ENCODE results near the gene TBCK. TPM values are rescaled to one million over a fixed set of nuclear protein-coding genes. Genes with fewer than 3 reads are reported as not detected.

Gene TBCK
- total and polyA plus RNA-seq, 2 of the 8 experiments (the other 6 are each of a cell fraction or from before 2014, with no cell fraction given) = 10.2 to 18.7 TPM

GRCh38 chr4:106142616-106143127, 173.3 kb downstream of the TBCK start:
- no peak overlapping the region for H2BK15ac ChIP-seq (ENCODE audit: low read length)
- TF ChIP-seq TAF7 (optimal IDR thresholded peaks at IDR 0.05; ENCODE audit: borderline replicate concordance, low read depth, low read length) = no peak
- TF ChIP-seq RFX5 (IDR thresholded peaks at IDR 0.05; ENCODE audit: borderline replicate concordance, low read depth, low read length) = 0 out of 2 replicates have a peak, but pooled peaks have one; percentile 13
- DNase-seq (ENCODE audit: low read depth in 1 of 2, low spot score in 2 of 2) (no peak), FAIRE-seq (no peak)
- no peak overlapping the region for H3K9ac ChIP-seq (replicated peaks in 1 of 4; ENCODE audit: extremely low read depth in 1 of 4, low read depth in 3 of 4, low read length in 3 of 4)
- no peak overlapping the region for H4K8ac ChIP-seq (ENCODE audit: extremely low read depth, insufficient read depth, low read length)
- no peaks in the 10 kb centered on the region for H4K20me1 ChIP-seq (replicated peaks in 1 of 2; ENCODE audit: control insufficient read depth in 1 of 2, insufficient read depth in 2 of 2, low read length in 2 of 2)
- 84% methylated on average over 3 of the region's 3 CpGs; no CpG with 5 or more reads in 1 of the 2 experiments for WGBS, 2 experiments (ENCODE audit: extremely low coverage in 1 of 2, insufficient coverage in 1 of 2, insufficient read length in 1 of 2, insufficient replicate concordance in 2 of 2, low coverage in 1 of 2, low lambda C conversion rate in 2 of 2, missing lambda C conversion rate in 1 of 2)
- H2AFZ ChIP-seq (ENCODE audit: low read length) = no peak overlapping the region
- H3K4ac ChIP-seq (replicated peaks; ENCODE audit: insufficient read length, low read depth, low read length) = no peak overlapping the region
- H3K36me3 ChIP-seq (ENCODE audit: control insufficient read depth in 2 of 4, insufficient read depth in 4 of 4, low read length in 3 of 4) = no peaks in the 10 kb centered on the region
- no peak overlapping the region for H4K5ac ChIP-seq (ENCODE audit: insufficient read length, low read depth, low read length)
- no peaks in the 10 kb centered on the region for H3K23me2 ChIP-seq (ENCODE audit: low read depth, low read length)
- H2BK120ac ChIP-seq (replicated peaks; ENCODE audit: low read depth, low read length) = no peak overlapping the region
- H3K79me2 ChIP-seq (ENCODE audit: control insufficient read depth in 1 of 2, insufficient read depth in 2 of 2, low read length in 2 of 2) = no peaks in the 10 kb centered on the region
- no peak overlapping the region for H2AK5ac ChIP-seq (ENCODE audit: low read depth, low read length)
- CTCF ChIA-PET (ENCODE audit: partially characterized antibody) = no interaction called here
- H3K4me1 ChIP-seq (replicated peaks in 1 of 4; ENCODE audit: control insufficient read depth in 3 of 4, insufficient read depth in 4 of 4, low read length in 3 of 4) = no peaks in the 10 kb centered on the region
- no peak overlapping the region for H3K27ac ChIP-seq (ENCODE audit: low read depth, low read length)
- no peak overlapping the region for H4K91ac ChIP-seq (replicated peaks; ENCODE audit: insufficient read length, low read length)
- H3K23ac ChIP-seq (ENCODE audit: insufficient read length) = no peak overlapping the region
- H3K4me2 ChIP-seq (ENCODE audit: insufficient read depth in 1 of 2, low read depth in 2 of 2, low read length in 2 of 2) = no peak overlapping the region
- 0 out of 4 replicates have a peak, but pooled peaks cover 0 to 6% of the 10 kb centered on the region in 2 experiments for H3K9me3 ChIP-seq (ENCODE audit: insufficient read depth in 2 of 2, low read depth in 1 of 2, low read length in 1 of 2)
- no peak overlapping the region for H2BK20ac ChIP-seq (ENCODE audit: low read length)
- no peaks in the 10 kb centered on the region for H3K27me3 ChIP-seq (replicated peaks in 1 of 4; ENCODE audit: control insufficient read depth in 3 of 4, extremely low read depth in 1 of 4, insufficient read depth in 3 of 4, low read length in 3 of 4)
- no peak overlapping the region for H3K4me3 ChIP-seq (ENCODE audit: extremely low read depth in 1 of 4, insufficient read depth in 2 of 4, low read depth in 3 of 4, low read length in 4 of 4)
- H3K56ac ChIP-seq (replicated peaks; ENCODE audit: insufficient read length, low read depth, low read length) = no peak overlapping the region
- H2BK12ac ChIP-seq (ENCODE audit: low read depth, low read length) = no peak overlapping the region
- H3K79me1 ChIP-seq (ENCODE audit: low read depth, low read length) = no peaks in the 10 kb centered on the region
- H3K14ac ChIP-seq (ENCODE audit: insufficient read length) = no peak overlapping the region
- POLR2A ChIA-PET (ENCODE audit: partially characterized antibody) = no interaction called here
- no peak overlapping the region for H2BK5ac ChIP-seq (ENCODE audit: low read depth, low read length)
- H3K18ac ChIP-seq (ENCODE audit: extremely low read depth, low read length) = no peak overlapping the region
